Measurements from ENCODE around the gene KRT6A. TPM values are rescaled to one million over a fixed set of nuclear protein-coding genes. Genes with fewer than 3 reads are reported as not detected.
A peak's percentile ranks its signal among the peaks of the same experiment; 100 is the strongest.
"Not testable (repeated sequence)": the region's sequence is repeated elsewhere in the genome, so short reads cannot be mapped to it uniquely, and the experiment has no call there.

Gene KRT6A
- total RNA-seq, 1 experiment from 2014 or later: 0.24 TPM

DNA sequence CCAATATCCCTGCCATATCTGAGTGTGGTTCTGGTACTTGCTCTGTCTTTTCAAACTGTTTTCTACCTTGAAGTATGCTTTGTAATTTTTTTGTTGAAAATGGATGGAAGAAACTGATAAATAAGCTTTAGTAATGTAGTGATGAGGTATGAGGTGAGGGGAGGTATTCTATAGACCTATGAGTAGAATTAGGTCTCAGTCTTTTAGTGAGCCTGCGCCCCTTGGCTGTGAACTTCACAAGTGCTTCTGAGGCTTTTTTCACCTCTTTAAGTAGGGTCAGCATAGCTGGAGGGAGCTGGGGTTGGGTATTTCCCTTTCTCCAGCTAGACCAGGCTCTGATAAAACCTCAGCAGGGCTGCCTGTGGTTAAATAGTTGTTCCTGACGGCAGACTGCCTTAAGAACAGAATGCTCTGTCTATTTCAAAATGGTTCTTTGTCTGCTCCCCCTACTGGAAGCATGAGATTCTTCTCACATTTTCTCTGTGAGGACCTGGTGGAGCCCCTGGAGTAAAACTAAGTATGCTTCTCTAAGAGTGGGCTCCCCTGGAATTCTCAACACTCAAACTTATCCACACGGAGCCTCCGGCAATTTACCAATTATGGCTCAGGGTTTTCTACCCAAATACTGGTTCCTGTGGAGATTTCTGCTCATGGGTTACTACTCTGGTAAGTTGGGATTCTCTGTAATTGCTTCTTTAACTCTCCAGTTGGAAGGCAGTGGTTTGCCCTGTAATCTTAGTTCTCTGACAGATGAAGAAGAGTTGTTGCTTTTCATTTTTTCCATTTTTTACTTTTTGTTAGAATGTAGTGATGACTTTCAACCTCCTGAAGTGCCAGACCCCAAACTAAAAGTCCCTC is 14.0 kb upstream of the KRT6A start:
- no peak for TF ChIP-seq EZH2 (IDR thresholded peaks at IDR 0.05; ENCODE audit: borderline replicate concordance, low read depth, low read length, poor library complexity, severe bottlenecking)
- TF ChIP-seq, protein P1, sequence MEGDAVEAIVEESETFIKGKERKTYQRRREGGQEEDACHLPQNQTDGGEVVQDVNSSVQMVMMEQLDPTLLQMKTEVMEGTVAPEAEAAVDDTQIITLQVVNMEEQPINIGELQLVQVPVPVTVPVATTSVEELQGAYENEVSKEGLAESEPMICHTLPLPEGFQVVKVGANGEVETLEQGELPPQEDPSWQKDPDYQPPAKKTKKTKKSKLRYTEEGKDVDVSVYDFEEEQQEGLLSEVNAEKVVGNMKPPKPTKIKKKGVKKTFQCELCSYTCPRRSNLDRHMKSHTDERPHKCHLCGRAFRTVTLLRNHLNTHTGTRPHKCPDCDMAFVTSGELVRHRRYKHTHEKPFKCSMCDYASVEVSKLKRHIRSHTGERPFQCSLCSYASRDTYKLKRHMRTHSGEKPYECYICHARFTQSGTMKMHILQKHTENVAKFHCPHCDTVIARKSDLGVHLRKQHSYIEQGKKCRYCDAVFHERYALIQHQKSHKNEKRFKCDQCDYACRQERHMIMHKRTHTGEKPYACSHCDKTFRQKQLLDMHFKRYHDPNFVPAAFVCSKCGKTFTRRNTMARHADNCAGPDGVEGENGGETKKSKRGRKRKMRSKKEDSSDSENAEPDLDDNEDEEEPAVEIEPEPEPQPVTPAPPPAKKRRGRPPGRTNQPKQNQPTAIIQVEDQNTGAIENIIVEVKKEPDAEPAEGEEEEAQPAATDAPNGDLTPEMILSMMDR (conservative IDR thresholded peaks at IDR 0.05; ENCODE audit: low read depth, low read length): peak; percentile 67
- H3K27me3 ChIP-seq (replicated peaks; ENCODE audit: insufficient read depth, low read depth, low read length, poor library complexity): peaks cover 7% of the 10 kb centered on the region
- no peaks in the 10 kb centered on the region for H3K36me3 ChIP-seq (ENCODE audit: insufficient read depth, low read length, poor library complexity, severe bottlenecking)
- intact Hi-C loops (cut with micrococcal nuclease; ENCODE audit: unreplicated experiment): no loop called here
- no TSS peak for BruUV-seq (replicated peaks)
- H3K4me1 ChIP-seq (ENCODE audit: insufficient read depth, low read length, poor library complexity, severe bottlenecking): no peaks in the 10 kb centered on the region
- H3K9me3 ChIP-seq (ENCODE audit: low read depth, low read length, poor library complexity, severe bottlenecking): peaks cover 8% of the 10 kb centered on the region
- no peak overlapping the region for H3K4me3 ChIP-seq (ENCODE audit: low read depth, low read length, poor library complexity, severe bottlenecking)
- POLR2A ChIA-PET (ENCODE audit: low non-redundant PET): no interaction called here
- H3K27ac ChIP-seq (ENCODE audit: low read depth, low read length, poor library complexity, severe bottlenecking): no peak overlapping the region
- CTCF ChIA-PET: interaction anchor here (0.6 kb wide), 1 partner anchor 26 kb away, joined by 3 read pairs; no protein-coding TSS in a partner anchor
- DNase-seq (ENCODE audit: low spot score): peak; percentile 62

DNA sequence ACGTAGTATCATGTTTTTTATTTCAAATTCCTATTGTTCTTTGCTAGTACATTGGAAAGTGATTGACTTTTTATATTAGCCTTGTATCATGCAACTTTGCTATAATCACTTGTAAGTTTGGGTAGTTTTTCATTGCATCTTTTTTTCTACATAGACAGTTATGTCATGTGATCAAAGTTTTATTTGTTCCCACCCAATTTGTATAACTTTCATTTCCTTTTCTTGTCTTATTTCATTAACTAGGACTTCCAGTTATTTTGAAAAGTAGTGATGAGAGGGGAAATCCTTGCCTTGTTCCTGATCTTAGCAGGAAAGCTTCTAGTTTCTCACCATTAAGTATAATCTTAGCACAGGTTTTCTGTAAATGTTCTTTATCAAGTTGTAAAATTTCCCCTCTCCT is 9.8 kb upstream of the KRT6A start:
- intact Hi-C loops (cut with micrococcal nuclease; ENCODE audit: unreplicated experiment): no loop called here
- BruUV-seq (replicated peaks): no TSS peak

DNA sequence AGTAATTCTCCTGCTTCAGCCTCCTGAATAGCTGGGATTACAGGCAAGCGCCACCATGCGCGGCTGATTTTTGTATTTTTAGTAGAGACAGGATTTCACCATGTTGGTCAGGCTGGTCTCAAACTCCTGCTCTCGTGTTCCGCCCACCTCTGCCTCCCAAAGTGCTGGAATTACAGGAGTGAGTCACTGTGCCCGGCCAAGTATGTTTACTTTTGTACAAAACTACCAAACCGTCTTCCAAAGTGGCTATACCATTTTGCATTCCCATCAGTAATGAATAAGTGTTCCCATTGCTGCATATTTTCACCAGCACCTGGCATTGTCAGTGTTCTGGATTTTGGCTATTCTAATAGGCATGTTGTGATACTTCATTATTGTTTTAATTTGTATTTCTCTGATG is 8.4 kb upstream of the KRT6A start:
- intact Hi-C loops (cut with micrococcal nuclease; ENCODE audit: unreplicated experiment): no loop called here
- H3K36me3 ChIP-seq (ENCODE audit: insufficient read depth, low read length, poor library complexity, severe bottlenecking): no peaks in the 10 kb centered on the region
- no TSS peak for BruUV-seq (replicated peaks)
- H3K27me3 ChIP-seq (replicated peaks; ENCODE audit: insufficient read depth, low read depth, low read length, poor library complexity): peaks cover 4% of the 10 kb centered on the region
- H3K4me1 ChIP-seq (ENCODE audit: insufficient read depth, low read length, poor library complexity, severe bottlenecking): peaks cover 4% of the 10 kb centered on the region
- H3K4me3 ChIP-seq (ENCODE audit: low read depth, low read length, poor library complexity, severe bottlenecking): no peak overlapping the region
- POLR2A ChIA-PET (ENCODE audit: low non-redundant PET): no interaction called here
- H3K9me3 ChIP-seq (ENCODE audit: low read depth, low read length, poor library complexity, severe bottlenecking): no peaks in the 10 kb centered on the region
- TF ChIP-seq EZH2 (IDR thresholded peaks at IDR 0.05; ENCODE audit: borderline replicate concordance, low read depth, low read length, poor library complexity, severe bottlenecking): no peak
- TF ChIP-seq, protein P1 (conservative IDR thresholded peaks at IDR 0.05; ENCODE audit: low read depth, low read length): no peak
- CTCF ChIA-PET: no interaction called here
- no peak overlapping the region for H3K27ac ChIP-seq (ENCODE audit: low read depth, low read length, poor library complexity, severe bottlenecking)
- no peak for DNase-seq (ENCODE audit: low spot score)

More for the DNA sequence above, 9.8 kb upstream of the KRT6A start:
- no peak for DNase-seq (ENCODE audit: low spot score)
- Histone ChIP-seq H3K27ac (ENCODE audit: low read depth, low read length, poor library complexity, severe bottlenecking) (no peak overlapping the region), H3K36me3 (ENCODE audit: insufficient read depth, low read length, poor library complexity, severe bottlenecking) (no peaks in the 10 kb centered on the region), H3K9me3 (ENCODE audit: low read depth, low read length, poor library complexity, severe bottlenecking) (no peaks in the 10 kb centered on the region), H3K4me3 (ENCODE audit: low read depth, low read length, poor library complexity, severe bottlenecking) (no peak overlapping the region), H3K4me1 (ENCODE audit: insufficient read depth, low read length, poor library complexity, severe bottlenecking) (no peaks in the 10 kb centered on the region), H3K27me3 (replicated peaks; ENCODE audit: insufficient read depth, low read depth, low read length, poor library complexity) (peaks cover 7% of the 10 kb centered on the region)
- CTCF ChIA-PET: no interaction called here
- POLR2A ChIA-PET (ENCODE audit: low non-redundant PET): no interaction called here
- no peak for TF ChIP-seq EZH2 (IDR thresholded peaks at IDR 0.05; ENCODE audit: borderline replicate concordance, low read depth, low read length, poor library complexity, severe bottlenecking)
- TF ChIP-seq, protein P1 (conservative IDR thresholded peaks at IDR 0.05; ENCODE audit: low read depth, low read length): no peak

DNA sequence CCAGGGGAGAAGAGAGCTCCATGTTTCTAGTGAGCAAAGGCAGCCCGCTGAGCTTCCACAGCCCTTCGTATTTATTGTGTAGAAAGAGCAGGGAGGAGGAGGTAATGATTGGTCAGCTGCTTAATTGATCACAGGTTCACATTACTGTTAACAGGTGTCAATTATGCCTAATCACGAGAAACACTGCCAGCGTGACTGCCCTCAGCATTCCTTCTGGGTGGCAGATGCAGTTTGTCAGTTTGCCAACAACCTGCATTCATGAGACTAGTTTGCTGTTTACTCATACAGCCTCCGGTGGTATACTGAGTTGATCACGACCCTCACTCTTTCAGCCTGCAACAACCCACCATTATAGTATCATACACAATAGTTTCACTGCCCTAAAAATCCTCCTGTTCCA is 7.5 kb upstream of the KRT6A start:
- POLR2A ChIA-PET (ENCODE audit: low non-redundant PET); H3K9me3 ChIP-seq (ENCODE audit: low read depth, low read length, poor library complexity, severe bottlenecking); BruUV-seq (replicated peaks); H3K36me3 ChIP-seq (ENCODE audit: insufficient read depth, low read length, poor library complexity, severe bottlenecking); CTCF ChIA-PET; H3K27me3 ChIP-seq (replicated peaks; ENCODE audit: insufficient read depth, low read depth, low read length, poor library complexity); H3K4me3 ChIP-seq (ENCODE audit: low read depth, low read length, poor library complexity, severe bottlenecking); intact Hi-C loops (cut with micrococcal nuclease; ENCODE audit: unreplicated experiment); DNase-seq (ENCODE audit: low spot score); H3K27ac ChIP-seq (ENCODE audit: low read depth, low read length, poor library complexity, severe bottlenecking): not testable (repeated sequence)
- peaks cover 12% of the 10 kb centered on the region for H3K4me1 ChIP-seq (ENCODE audit: insufficient read depth, low read length, poor library complexity, severe bottlenecking)

All from A673 (cell line).